Fibroblast of lung (primary cell): Measurements from ENCODE around the gene CRABP1. TPM values are rescaled to one million over a fixed set of nuclear protein-coding genes. Genes with fewer than 3 reads are reported as not detected.

Source experiments
- DNase-seq, 2 donors: peaks; one replicate each; pipeline versions ENCODE4 v3.0.0 to v3.0.0-alpha.2; 2010; ENCODE audit warnings: low read depth in 2 of 2
- H2AFZ ChIP-seq: 2 replicates; pipeline ENCODE4 v1.5.1; 2012; ENCODE audit warnings: low read length, control low read depth, inconsistent platforms
- H3K27ac ChIP-seq: 2 replicates; pipeline ENCODE4 v1.5.1; 2011; ENCODE audit warnings: low read length, control low read depth; ENCODE audit not compliant: insufficient read depth
- H3K27me3 ChIP-seq: 2 replicates; pipeline ENCODE4 v1.5.1; 2011; ENCODE audit warnings: mild to moderate bottlenecking, low read length; ENCODE audit not compliant: control insufficient read depth, insufficient read depth
- H3K36me3 ChIP-seq: 2 replicates; pipeline ENCODE4 v1.5.1; 2011; ENCODE audit warnings: low read length; ENCODE audit not compliant: control insufficient read depth, insufficient read depth
- H3K4me1 ChIP-seq: 2 replicates; pipeline ENCODE4 v1.5.1; 2011; ENCODE audit warnings: low read length; ENCODE audit not compliant: control insufficient read depth, insufficient read depth; ENCODE audit errors: extremely low read depth
- H3K4me2 ChIP-seq: 2 replicates; pipeline ENCODE4 v1.5.1; 2011; ENCODE audit warnings: low read length, control low read depth; ENCODE audit not compliant: insufficient read depth; ENCODE audit errors: extremely low read depth
- H3K4me3 ChIP-seq, 4 experiments: fragments of 200-600 bp in 1 of 4; sonication (generic) in 1 of 4; replicated peaks in 1 of 4; 2 replicates each; pipeline ENCODE4 v1.5.1; 2011 to 2016; ENCODE audit warnings: low read length in 4 of 4, low read depth in 3 of 4, mild to moderate bottlenecking in 3 of 4, control low read depth in 2 of 4, inconsistent platforms in 1 of 4, mixed read lengths in 1 of 4; ENCODE audit not compliant: insufficient read depth in 1 of 4; ENCODE audit errors: control extremely low read depth in 1 of 4
- H3K79me2 ChIP-seq: 2 replicates; pipeline ENCODE4 v1.5.1; 2012; ENCODE audit warnings: mild to moderate bottlenecking, low read length, inconsistent platforms; ENCODE audit not compliant: control insufficient read depth, insufficient read depth
- H3K9ac ChIP-seq: 2 replicates; pipeline ENCODE4 v1.5.1; 2011; ENCODE audit warnings: mild to moderate bottlenecking, low read length, control low read depth; ENCODE audit not compliant: insufficient read depth
- H3K9me3 ChIP-seq: 2 replicates; pipeline ENCODE4 v1.5.1; 2012; ENCODE audit warnings: low read depth, low read length; ENCODE audit not compliant: control insufficient read depth, insufficient read depth
- H4K20me1 ChIP-seq: 2 replicates; pipeline ENCODE4 v1.5.1; 2011; ENCODE audit warnings: low read length; ENCODE audit not compliant: control insufficient read depth, insufficient read depth; ENCODE audit errors: extremely low read depth
- EZH2 ChIP-seq: IDR thresholded peaks from 2 replicates; pipeline ENCODE4 v1.5.1; 2012; ENCODE audit warnings: low read length, control low read depth, mild to moderate bottlenecking; ENCODE audit errors: missing control alignments
- polyA plus RNA-seq, 2 donors: library from polyadenylated mRNA; depleted of rRNA in 1 of 2; stranded (reverse) in 1 of 2; unstranded in 1 of 2; fragments of >200 nt; gene quantifications; 2 replicates each; pipeline ENCODE4 v1.2.1, GENCODE V29; 2011 to 2012; ENCODE audit warnings: missing spikeins in 1 of 2
- total RNA-seq: library from RNA; depleted of rRNA; stranded (reverse); fragments of >200 nt; gene quantifications from 2 replicates; pipeline ENCODE4 v1.2.1, GENCODE V29; 2014
- TF ChIP-seq, protein P1 (sequence below), 2 donors: IDR thresholded peaks in 1 of 2; conservative IDR thresholded peaks in 1 of 2; 1 replicate in 1 of 2; 2 replicates in 1 of 2; pipeline ENCODE4 v1.5.1; 2011 to 2012; ENCODE audit warnings: low read length in 2 of 2, control low read depth in 1 of 2, inconsistent platforms in 1 of 2, low read depth in 1 of 2, mild to moderate bottlenecking in 1 of 2

The CRABP1 gene
- total and polyA plus RNA-seq, 2 donors (not counting 1 experiment from before 2014, with no cell fraction given) = not detected

DNA sequence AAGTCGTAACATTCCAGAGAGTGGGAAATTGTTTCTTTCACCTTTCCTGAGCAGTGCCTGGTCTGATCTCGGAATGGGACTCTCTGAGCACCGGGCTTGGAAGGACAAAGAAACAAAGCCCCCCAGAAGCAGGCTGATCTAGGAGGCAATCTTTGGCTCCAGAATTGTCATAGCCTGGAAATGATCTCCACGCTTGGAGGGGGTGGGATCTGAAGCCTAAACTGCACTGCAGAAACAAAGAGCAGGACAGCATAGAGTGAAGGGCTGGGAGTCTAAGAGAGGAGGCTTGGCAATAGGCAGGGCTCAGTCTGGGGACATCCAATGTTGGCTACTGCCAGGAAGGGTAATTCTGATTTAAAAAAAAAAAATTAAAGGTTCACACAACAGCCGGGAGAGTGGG lies 1.9 kb downstream of the CRABP1 start:
- H4K20me1 ChIP-seq = no peaks in the 10 kb centered on the region
- H3K4me3 ChIP-seq = no peak overlapping the region
- H3K27ac ChIP-seq = no peak overlapping the region
- no peaks in the 10 kb centered on the region for H3K36me3 ChIP-seq
- DNase-seq = no peak
- H3K27me3 ChIP-seq = peaks cover 62% of the 10 kb centered on the region
- H3K79me2 ChIP-seq = no peaks in the 10 kb centered on the region
- TF ChIP-seq EZH2 = no peak
- TF ChIP-seq, protein P1, sequence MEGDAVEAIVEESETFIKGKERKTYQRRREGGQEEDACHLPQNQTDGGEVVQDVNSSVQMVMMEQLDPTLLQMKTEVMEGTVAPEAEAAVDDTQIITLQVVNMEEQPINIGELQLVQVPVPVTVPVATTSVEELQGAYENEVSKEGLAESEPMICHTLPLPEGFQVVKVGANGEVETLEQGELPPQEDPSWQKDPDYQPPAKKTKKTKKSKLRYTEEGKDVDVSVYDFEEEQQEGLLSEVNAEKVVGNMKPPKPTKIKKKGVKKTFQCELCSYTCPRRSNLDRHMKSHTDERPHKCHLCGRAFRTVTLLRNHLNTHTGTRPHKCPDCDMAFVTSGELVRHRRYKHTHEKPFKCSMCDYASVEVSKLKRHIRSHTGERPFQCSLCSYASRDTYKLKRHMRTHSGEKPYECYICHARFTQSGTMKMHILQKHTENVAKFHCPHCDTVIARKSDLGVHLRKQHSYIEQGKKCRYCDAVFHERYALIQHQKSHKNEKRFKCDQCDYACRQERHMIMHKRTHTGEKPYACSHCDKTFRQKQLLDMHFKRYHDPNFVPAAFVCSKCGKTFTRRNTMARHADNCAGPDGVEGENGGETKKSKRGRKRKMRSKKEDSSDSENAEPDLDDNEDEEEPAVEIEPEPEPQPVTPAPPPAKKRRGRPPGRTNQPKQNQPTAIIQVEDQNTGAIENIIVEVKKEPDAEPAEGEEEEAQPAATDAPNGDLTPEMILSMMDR (conservative IDR thresholded peaks at IDR 0.05 in 1 of 2, IDR thresholded peaks at IDR 0.05 in 1 of 2; ENCODE audit: low read depth in 1 of 2, low read length in 2 of 2) = no peak
- no peaks in the 10 kb centered on the region for H3K4me1 ChIP-seq
- no peak overlapping the region for H3K4me2 ChIP-seq
- no peak overlapping the region for H3K9ac ChIP-seq
- H3K9me3 ChIP-seq = no peaks in the 10 kb centered on the region
- H2AFZ ChIP-seq = no peak overlapping the region

- H3K4me2 ChIP-seq = no peak overlapping the region
- H3K79me2 ChIP-seq = no peaks in the 10 kb centered on the region
- DNase-seq = no peak
- H2AFZ ChIP-seq = no peak overlapping the region
- no peaks in the 10 kb centered on the region for H3K4me1 ChIP-seq
- TF ChIP-seq, protein P1 (conservative IDR thresholded peaks at IDR 0.05 in 1 of 2, IDR thresholded peaks at IDR 0.05 in 1 of 2; ENCODE audit: low read depth in 1 of 2, low read length in 2 of 2) = no peak
- TF ChIP-seq EZH2 = no peak
- no peaks in the 10 kb centered on the region for H4K20me1 ChIP-seq
- H3K36me3 ChIP-seq = no peaks in the 10 kb centered on the region
- no peak overlapping the region for H3K27ac ChIP-seq
- no peak overlapping the region for H3K4me3 ChIP-seq
- H3K9ac ChIP-seq = no peak overlapping the region
- peaks cover 55% of the 10 kb centered on the region for H3K27me3 ChIP-seq
- no peaks in the 10 kb centered on the region for H3K9me3 ChIP-seq
Measured at GRCh38 chr15:78343276-78344060, 3.3 kb downstream of the CRABP1 start.

DNA sequence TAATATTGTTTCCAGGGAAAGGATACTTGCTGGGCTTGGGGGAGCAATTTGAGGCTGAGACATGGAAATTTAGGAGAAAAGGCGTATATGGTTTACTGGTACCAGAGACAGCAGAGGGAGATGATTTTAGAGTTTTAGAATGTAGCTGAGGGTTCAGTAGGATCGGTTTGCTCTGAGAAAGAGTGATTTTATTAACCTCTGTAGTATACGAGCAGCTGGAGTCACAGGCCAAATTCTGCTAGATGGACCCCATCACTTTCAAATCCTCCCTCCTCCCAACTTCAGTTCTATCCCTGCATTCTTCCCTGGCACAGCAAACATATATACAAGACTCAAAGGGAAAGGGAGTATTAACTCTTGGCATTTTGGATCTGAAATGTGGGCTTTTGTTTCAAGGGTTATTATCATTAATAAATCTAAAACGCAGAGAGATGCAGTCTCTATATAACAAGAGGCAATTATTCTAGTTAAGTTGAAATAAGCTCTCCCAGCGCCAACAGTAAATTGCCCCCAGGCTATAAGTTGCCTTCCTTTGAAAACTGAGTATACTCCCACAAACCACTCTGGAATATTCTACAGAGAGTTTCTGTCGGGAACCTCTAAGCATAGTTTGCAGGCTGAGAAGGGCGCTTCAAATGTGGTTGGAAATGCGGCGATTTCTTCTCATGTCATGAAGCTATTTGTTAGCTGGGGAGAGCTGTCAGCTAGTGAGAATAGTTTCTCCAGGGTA lies 5.4 kb downstream of the CRABP1 start:
- H3K4me1 ChIP-seq = no peaks in the 10 kb centered on the region
- TF ChIP-seq EZH2 = no peak
- TF ChIP-seq, protein P1 (conservative IDR thresholded peaks at IDR 0.05 in 1 of 2, IDR thresholded peaks at IDR 0.05 in 1 of 2; ENCODE audit: low read depth in 1 of 2, low read length in 2 of 2) = no peak
- no peaks in the 10 kb centered on the region for H4K20me1 ChIP-seq
- no peaks in the 10 kb centered on the region for H3K79me2 ChIP-seq
- H3K4me3 ChIP-seq = no peak overlapping the region
- no peaks in the 10 kb centered on the region for H3K36me3 ChIP-seq
- peaks cover 40% of the 10 kb centered on the region for H3K27me3 ChIP-seq
- no peak overlapping the region for H3K27ac ChIP-seq
- no peak overlapping the region for H2AFZ ChIP-seq
- H3K4me2 ChIP-seq = no peak overlapping the region
- DNase-seq = no peak
- H3K9ac ChIP-seq = no peak overlapping the region
- no peaks in the 10 kb centered on the region for H3K9me3 ChIP-seq
